T-cell (primary cell): Measurements from ENCODE around the gene SERPINI1. TPM values are rescaled to one million over a fixed set of nuclear protein-coding genes. Genes with fewer than 3 reads are reported as not detected.

Experiments used
- ATAC-seq, 4 experiments: fragments of 200-7000 bp in 3 of 4; fragments of 150-1000 bp in 1 of 4; cut with Tn5 transposase; replicated peaks in 1 of 4; 1 replicate in 3 of 4; 2 replicates in 1 of 4; pipeline ENCODE4 v1.10.0; 2021; ENCODE audit warnings: moderate library complexity in 3 of 4, mild to moderate bottlenecking in 2 of 4, moderate number of reproducible peaks in 1 of 4
- CTCF ChIA-PET, 2 donors: fragments of 300-600 bp; sonication (Branson Sonifier 250); formaldehyde crosslinking; loops; one replicate each; lab custom pipeline; 2022; ENCODE audit warnings: antibody characterized with exemption in 2 of 2; lab: Charles Lee
- POLR2A ChIA-PET, 2 donors: fragments of 300-600 bp; sonication (Branson Sonifier 250); formaldehyde crosslinking; loops; one replicate each; lab custom pipeline; 2022; ENCODE audit warnings: antibody characterized with exemption in 2 of 2; lab: Charles Lee
- DNase-seq, 35 experiments: peaks; one replicate each; pipeline versions ENCODE4 v3.0.0 to v3.0.0-alpha.2; 2013 to 2023
- H3K27ac ChIP-seq: one replicate; pipeline ENCODE4 v1.5.1; 2013; ENCODE audit warnings: low read length
- H3K27me3 ChIP-seq, 2 experiments: replicated peaks in 1 of 2; 1 replicate in 1 of 2; 2 replicates in 1 of 2; pipeline versions ENCODE4 v1.6.1 to v1.7.0; 2013; ENCODE audit warnings: low read length in 1 of 2, mixed read lengths in 1 of 2; ENCODE audit not compliant: control insufficient read depth in 2 of 2, insufficient read depth in 2 of 2; ENCODE audit errors: extremely low read depth in 1 of 2
- H3K36me3 ChIP-seq, 2 donors: 1 replicate in 1 of 2; 2 replicates in 1 of 2; pipeline versions ENCODE4 v1.6.1 to v1.7.0; 2013; ENCODE audit warnings: low read length in 1 of 2; ENCODE audit not compliant: control insufficient read depth in 2 of 2, insufficient read depth in 1 of 2; ENCODE audit errors: extremely low read depth in 1 of 2
- H3K4me1 ChIP-seq, 2 experiments: 1 replicate in 1 of 2; 2 replicates in 1 of 2; pipeline versions ENCODE4 v1.6.1 to v1.7.0; 2013; ENCODE audit warnings: low read length in 2 of 2, mixed read lengths in 1 of 2; ENCODE audit not compliant: insufficient read depth in 2 of 2, control insufficient read depth in 1 of 2; ENCODE audit errors: extremely low read depth in 1 of 2
- H3K4me3 ChIP-seq, 2 donors: 1 replicate in 1 of 2; 2 replicates in 1 of 2; pipeline versions ENCODE4 v1.5.1 to v1.7.0; 2013; ENCODE audit warnings: mild to moderate bottlenecking in 2 of 2, low read length in 1 of 2, moderate library complexity in 1 of 2; ENCODE audit not compliant: control insufficient read depth in 1 of 2; ENCODE audit errors: extremely low read depth in 1 of 2
- H3K9me3 ChIP-seq: 2 replicates; pipeline ENCODE4 v1.7.0; 2013
- H3K27ac Mint-ChIP-seq, 2 donors: one replicate each; pipeline ENCODE4 v1.8.0; 2020 to 2021; ENCODE audit warnings: mild to moderate bottlenecking in 2 of 2, mixed read lengths in 2 of 2
- H3K27me3 Mint-ChIP-seq, 2 donors: one replicate each; pipeline ENCODE4 v1.8.0; 2021 to 2022; ENCODE audit warnings: mixed read lengths in 2 of 2
- H3K36me3 Mint-ChIP-seq: one replicate; pipeline ENCODE4 v1.8.0; 2021; ENCODE audit warnings: mixed read lengths
- H3K4me1 Mint-ChIP-seq, 3 donors: one replicate each; pipeline ENCODE4 v1.8.0; 2020 to 2022; ENCODE audit warnings: mixed read lengths in 3 of 3, mild to moderate bottlenecking in 1 of 3
- H3K4me3 Mint-ChIP-seq, 3 donors: one replicate each; pipeline ENCODE4 v1.8.0; 2020 to 2022; ENCODE audit warnings: mild to moderate bottlenecking in 3 of 3, mixed read lengths in 3 of 3, moderate library complexity in 3 of 3
- H3K9me3 Mint-ChIP-seq, 3 donors: one replicate each; pipeline ENCODE4 v1.8.0; 2020 to 2022; ENCODE audit warnings: mixed read lengths in 3 of 3
- WGBS: methylation state at CpG from one replicate; pipeline ENCODE4 v1.1.5; 2013; ENCODE audit warnings: missing lambda C conversion rate; ENCODE audit not compliant: insufficient coverage; 5-methylcytosine and 5-hydroxymethylcytosine counted together
- total RNA-seq, 35 experiments: library from RNA in 6 of 35; stranded (reverse) in 6 of 35; fragments of 120-200 nt in 1 of 35; gene quantifications; one replicate each; pipeline versions ENCODE4 v1.2.1 to v1.2.4 and lab custom pipeline; 2013 to 2026

SERPINI1 gene
- total RNA-seq, result 1 to 10 TPM; 2.8 to 4.1 (median 3.0) TPM
- 6.8 TPM for total RNA-seq (2013)
- 0.19 to 6.6 (median 2.5) reads per million in 29 experiments for total RNA-seq (lab: John Stamatoyannopoulos, UW)

DNA sequence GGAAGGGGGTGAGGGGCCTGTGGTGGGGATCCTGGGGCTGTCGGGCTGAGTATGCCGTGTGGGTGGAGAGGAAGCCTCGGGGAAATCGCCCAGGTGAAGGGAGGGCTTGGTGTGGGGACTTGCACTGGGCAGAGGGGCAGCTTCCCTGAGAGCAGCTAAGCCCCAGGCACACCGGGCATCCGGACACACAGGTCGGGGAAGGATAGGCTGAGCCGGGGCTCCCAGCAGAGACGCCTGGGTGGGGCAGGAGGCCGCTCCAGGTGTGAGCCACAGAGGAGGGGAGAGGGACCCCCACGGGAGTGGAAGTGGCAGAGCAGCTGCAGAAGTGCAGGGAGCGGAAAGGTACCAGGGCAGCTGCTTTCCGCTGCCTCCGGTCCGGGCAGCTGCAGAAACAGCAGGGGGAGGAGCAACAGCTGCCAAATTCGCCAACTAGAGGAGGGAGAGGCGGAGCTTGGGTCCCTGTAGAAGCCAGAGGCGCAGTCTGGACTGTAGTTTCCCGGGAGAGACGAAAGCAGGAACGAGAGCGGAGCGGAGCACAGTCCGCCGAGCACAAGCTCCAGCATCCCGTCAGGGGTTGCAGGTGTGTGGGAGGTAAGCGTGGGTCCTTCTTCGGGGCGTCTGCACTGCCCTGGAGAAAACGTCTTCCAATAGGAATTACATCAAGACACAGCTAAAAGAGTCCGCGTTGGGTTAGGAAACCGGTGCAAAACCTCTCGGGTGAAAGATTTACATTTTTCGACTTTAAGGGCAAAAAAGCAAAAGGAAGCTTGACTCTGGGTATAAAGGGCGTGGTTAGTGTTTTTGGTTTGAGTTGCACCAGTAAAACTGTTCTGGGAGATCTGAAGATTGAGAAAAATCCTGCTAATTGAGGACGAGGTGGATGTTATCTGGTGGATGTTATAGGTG is at the start of gene SERPINI1:
Gene SERPINI1, plus strand, starts transcription at position 489 of the 906 bp plus-strand sequence. CDS start 53,408 bp downstream, outside the sequence.
- Histone ChIP-seq H3K9me3 (no peaks in the 10 kb centered on the region), H3K36me3 (no peaks in the 10 kb centered on the region), H3K27me3 (no peaks in the 10 kb centered on the region), H3K4me3 (peak within 1 kb of the TSS; percentile 81 to 84), H3K4me1 (peaks cover 0 to 33% of the 10 kb centered on the region in 2 experiments), H3K27ac (peak within 1 kb of the TSS; percentile 75)
- Mint-ChIP-seq H3K4me1 (peaks cover 12 to 14% (median 12%) of the 10 kb centered on the region in 3 donors), H3K27ac (no peak within 1 kb of the TSS), H3K4me3 (no peak within 1 kb of the TSS), H3K36me3 (peaks cover 10% of the 10 kb centered on the region), H3K9me3 (no peaks in the 10 kb centered on the region), H3K27me3 (no peaks in the 10 kb centered on the region)
- WGBS, result 2% methylated on average over 22 of the region's 37 CpGs
- ATAC-seq (peak; percentile 49 to 60 (median 57)), DNase-seq (peak in 33 of 35 experiments; percentile 44 to 84 (median 64))
- ChIA-PET POLR2A (no interaction called here), CTCF (interaction anchor here (0.8 to 2.1 kb wide), 4 partner anchors 44 to 355 kb away, joined by 3 to 8 read pairs (median 5); partner anchors contain the start of gene ZBBX (in 1 of the 2))

DNA sequence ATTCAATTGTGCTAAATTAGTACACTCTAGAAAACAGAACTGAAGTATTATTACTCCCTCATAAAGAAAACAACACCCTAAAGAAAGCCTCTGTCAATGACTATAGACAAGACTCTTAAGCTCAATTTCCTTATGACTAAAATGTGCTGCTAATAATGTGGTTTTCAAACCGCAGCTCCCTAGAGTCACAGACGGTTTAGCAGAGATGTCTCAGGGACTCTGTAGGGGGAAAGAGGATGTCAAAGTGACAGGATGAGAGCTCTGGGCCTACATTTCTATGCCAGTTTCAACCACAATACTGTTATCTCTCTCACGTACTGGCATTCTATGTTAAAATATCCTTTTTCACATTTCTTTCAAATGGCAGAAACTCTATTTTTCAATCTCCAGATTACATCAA is 44.2 kb upstream of the SERPINI1 start:
- H3K36me3 Mint-ChIP-seq, result peaks cover 31% of the 10 kb centered on the region
- H3K4me3 ChIP-seq, result no peak overlapping the region
- POLR2A ChIA-PET, result no interaction called here

GRCh38 chr3:167694121-167694520 is 41.4 kb upstream of the SERPINI1 start:
- H3K9me3 Mint-ChIP-seq, result no peaks in the 10 kb centered on the region
- H3K36me3 Mint-ChIP-seq, result peaks cover 31% of the 10 kb centered on the region
- peak overlapping the region; percentile 6 to 56 for H3K27ac Mint-ChIP-seq
- H3K36me3 ChIP-seq, result peaks cover 0 to 45% of the 10 kb centered on the region in 2 donors
- 100% methylated on average over 1 of the region's 2 CpGs for WGBS
- H3K4me3 ChIP-seq, result no peak overlapping the region
- no peaks in the 10 kb centered on the region for H3K27me3 ChIP-seq
- POLR2A ChIA-PET, result interaction anchor here (0.5 to 0.9 kb wide), 3 partner anchors 22 to 508 kb away, joined by 3 to 6 read pairs (median 3); no protein-coding TSS in a partner anchor
- no peaks in the 10 kb centered on the region for H3K27me3 Mint-ChIP-seq
- ATAC-seq, result no peak
- DNase-seq, result no peak
- peaks cover 34 to 44% (median 37%) of the 10 kb centered on the region in 3 donors for H3K4me1 Mint-ChIP-seq
- H3K4me3 Mint-ChIP-seq, result no peak overlapping the region
- H3K4me1 ChIP-seq, result peaks cover 4 to 18% of the 10 kb centered on the region in 2 experiments
- no peaks in the 10 kb centered on the region for H3K9me3 ChIP-seq
- no peak overlapping the region for H3K27ac ChIP-seq
- CTCF ChIA-PET, result interaction anchor here (0.9 to 1.1 kb wide), 3 partner anchors 9 to 11 kb away, joined by 3 read pairs; no protein-coding TSS in a partner anchor

More for the DNA sequence above, 44.2 kb upstream of the SERPINI1 start:
- WGBS, result 0% methylated on average over 2 of the region's 3 CpGs
- peak in 18 of 35 experiments; percentile 2 to 56 (median 13) for DNase-seq
- Histone ChIP-seq H3K36me3 (peaks cover 0 to 46% of the 10 kb centered on the region in 2 donors), H3K9me3 (no peaks in the 10 kb centered on the region), H3K27me3 (no peaks in the 10 kb centered on the region), H3K4me1 (peaks cover 4 to 18% of the 10 kb centered on the region in 2 experiments), H3K27ac (peak overlapping the region; percentile 48)
- CTCF ChIA-PET, result interaction anchor here (0.7 to 1.4 kb wide), 3 partner anchors 8 to 50 kb away, joined by 3 to 4 read pairs (median 4); partner anchors contain the start of genes PDCD10 (in 1 of the 2) and SERPINI1 (in 1 of the 2)
- H3K27me3 Mint-ChIP-seq, result no peaks in the 10 kb centered on the region
- peak overlapping the region; percentile 79 to 80 for H3K27ac Mint-ChIP-seq
- peaks cover 29 to 35% (median 31%) of the 10 kb centered on the region in 3 donors for H3K4me1 Mint-ChIP-seq
- H3K9me3 Mint-ChIP-seq, result no peaks in the 10 kb centered on the region
- H3K4me3 Mint-ChIP-seq, result no peak overlapping the region
- peak; percentile 74 to 94 (median 88) for ATAC-seq

- POLR2A ChIA-PET, result no interaction called here
Measured at GRCh38 chr3:167700046-167700445, 35.5 kb upstream of the SERPINI1 start.

GRCh38 chr3:167700926-167701325 is 34.6 kb upstream of the SERPINI1 start:
- no peaks in the 10 kb centered on the region for H3K27me3 Mint-ChIP-seq
- CTCF ChIA-PET, result interaction anchor here in 1 of 2 donors (1.2 kb wide), 1 partner anchor 32 kb away, joined by 3 read pairs; no protein-coding TSS in a partner anchor
- POLR2A ChIA-PET, result no interaction called here
- Histone ChIP-seq H3K9me3 (no peaks in the 10 kb centered on the region), H3K4me3 (no peak overlapping the region), H3K36me3 (peaks cover 0 to 33% of the 10 kb centered on the region in 2 donors), H3K27ac (no peak overlapping the region), H3K27me3 (no peaks in the 10 kb centered on the region), H3K4me1 (no peaks in the 10 kb centered on the region)
- peaks cover 38% of the 10 kb centered on the region for H3K36me3 Mint-ChIP-seq
- H3K27ac Mint-ChIP-seq, result peak overlapping the region in 1 of 2 donors; percentile 68
- peaks cover 5 to 32% (median 30%) of the 10 kb centered on the region in 3 donors for H3K4me1 Mint-ChIP-seq
- WGBS, result no CpG with 5 or more reads among the region's 2 CpGs
- ATAC-seq, result no peak
- no peaks in the 10 kb centered on the region for H3K9me3 Mint-ChIP-seq
- H3K4me3 Mint-ChIP-seq, result no peak overlapping the region
- no peak for DNase-seq

More at GRCh38 chr3:167700046-167700445, 35.5 kb upstream of the SERPINI1 start:
- peaks cover 5 to 27% (median 25%) of the 10 kb centered on the region in 3 donors for H3K4me1 Mint-ChIP-seq
- H3K36me3 ChIP-seq, result peaks cover 0 to 37% of the 10 kb centered on the region in 2 donors
- H3K36me3 Mint-ChIP-seq, result peaks cover 40% of the 10 kb centered on the region
- H3K27ac ChIP-seq, result no peak overlapping the region
- 100% methylated on average over 1 of the region's 4 CpGs for WGBS
- ATAC-seq (no peak), DNase-seq (no peak)
- H3K27ac Mint-ChIP-seq, result peak overlapping the region in 1 of 2 donors; percentile 68
- H3K9me3 Mint-ChIP-seq, result no peaks in the 10 kb centered on the region
- no peak overlapping the region for H3K4me3 ChIP-seq
- no peak overlapping the region for H3K4me3 Mint-ChIP-seq
- H3K9me3 ChIP-seq, result no peaks in the 10 kb centered on the region
- no peaks in the 10 kb centered on the region for H3K27me3 ChIP-seq
- CTCF ChIA-PET, result interaction anchor here in 1 of 2 donors (1.3 kb wide), 1 partner anchor 9 kb away, joined by 3 read pairs; no protein-coding TSS in a partner anchor
- no peaks in the 10 kb centered on the region for H3K4me1 ChIP-seq
- H3K27me3 Mint-ChIP-seq, result no peaks in the 10 kb centered on the region

- Mint-ChIP-seq H3K4me3 (no peak overlapping the region), H3K4me1 (peaks cover 32 to 49% (median 49%) of the 10 kb centered on the region in 3 donors), H3K27ac (no peak overlapping the region), H3K36me3 (peaks cover 53% of the 10 kb centered on the region), H3K9me3 (no peaks in the 10 kb centered on the region), H3K27me3 (no peaks in the 10 kb centered on the region)
- no peak for DNase-seq
- Histone ChIP-seq H3K4me3 (no peak overlapping the region), H3K9me3 (no peaks in the 10 kb centered on the region), H3K36me3 (peaks cover 7 to 47% of the 10 kb centered on the region in 2 donors), H3K4me1 (no peaks in the 10 kb centered on the region), H3K27ac (no peak overlapping the region), H3K27me3 (no peaks in the 10 kb centered on the region)
- no peak for ATAC-seq
- WGBS, result no CpG with 5 or more reads among the region's 2 CpGs
- ChIA-PET CTCF (interaction anchor here in 1 of 2 donors (0.5 kb wide), 1 partner anchor 50 kb away, joined by 3 read pairs; no protein-coding TSS in a partner anchor), POLR2A (no interaction called here)
Measured at GRCh38 chr3:167705840-167706239, 29.7 kb upstream of the SERPINI1 start.
